ENCODE data around the gene RAB13.
A peak's percentile ranks its signal among the peaks of the same experiment; 100 is the strongest.
"Not testable (repeated sequence)": the region's sequence is repeated elsewhere in the genome, so short reads cannot be mapped to it uniquely, and the experiment has no call there.

Gene RAB13

DNA sequence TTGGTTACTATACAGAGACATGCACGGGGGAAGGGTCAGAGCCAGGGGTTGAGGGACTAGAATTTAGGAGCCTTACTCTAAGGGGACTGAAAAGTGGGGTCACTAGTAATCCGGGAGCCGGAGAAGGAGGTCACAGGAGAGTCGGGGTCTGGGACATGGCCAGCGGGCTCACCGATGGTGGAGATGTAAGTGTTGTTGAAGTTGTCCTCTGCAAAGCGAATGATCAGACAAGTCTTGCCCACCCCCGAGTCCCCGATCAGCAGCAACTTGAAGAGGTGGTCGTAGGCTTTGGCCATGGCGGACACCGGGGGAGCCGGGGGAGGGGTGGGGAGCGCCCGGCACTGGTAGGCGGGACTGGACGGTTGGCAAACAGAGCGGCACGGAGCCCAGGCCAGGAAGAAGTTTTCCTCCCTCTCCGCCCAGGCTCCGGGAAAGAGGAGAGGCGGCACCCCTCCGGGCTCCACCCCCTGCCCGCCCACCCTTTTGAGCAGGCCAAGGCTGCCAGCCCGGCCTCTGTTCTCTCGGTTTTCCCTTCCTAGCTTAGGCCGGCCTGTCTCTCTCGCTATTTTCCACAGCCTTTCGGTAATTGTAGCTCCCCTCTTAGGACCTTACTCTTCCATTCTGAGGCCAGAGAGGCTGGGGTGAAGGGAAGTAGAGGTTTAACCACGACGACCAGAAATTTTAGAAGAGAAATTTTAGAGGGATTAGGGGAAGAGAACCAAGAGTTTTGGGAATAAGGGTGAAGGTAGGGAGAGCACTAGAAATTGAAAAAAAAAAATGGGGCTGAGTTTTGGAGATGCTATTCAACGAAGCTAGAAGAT, at the start of gene RAB13:
Gene RAB13, minus strand, starts transcription at position 399 of the 821 bp plus-strand sequence. Its CDS starts 103 bp downstream, at position 296.
- DNase-seq: peak in 9 of 10 donors; percentile 38 to 92 (median 59)
- intact Hi-C loops (cut with DNase I): loop anchor here (1.0 to 5.0 kb wide), 3 partner anchors 189 to 309 kb away; partner anchors contain the start of gene INTS3

DNA sequence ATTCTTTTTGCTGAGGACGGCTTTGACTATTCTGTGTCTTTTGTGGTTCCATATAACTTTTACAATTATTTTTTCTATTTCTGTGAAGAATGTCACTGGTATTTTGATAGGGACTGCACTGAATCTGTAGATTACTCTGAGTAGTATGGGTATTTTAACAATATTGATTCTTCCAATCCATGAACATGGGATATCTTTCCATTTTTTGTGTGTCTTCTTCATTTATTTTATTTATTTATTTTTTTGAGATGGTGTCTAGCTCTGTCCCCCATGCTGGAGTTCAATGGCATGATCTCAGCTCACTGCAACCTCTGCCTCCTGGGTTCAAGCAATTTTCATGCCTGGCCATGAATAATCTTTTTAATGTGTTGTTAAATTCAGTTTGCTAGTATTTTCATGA, 47.6 kb upstream of the RAB13 start:
- DNase-seq; intact Hi-C loops (cut with DNase I): not testable (repeated sequence)

DNA sequence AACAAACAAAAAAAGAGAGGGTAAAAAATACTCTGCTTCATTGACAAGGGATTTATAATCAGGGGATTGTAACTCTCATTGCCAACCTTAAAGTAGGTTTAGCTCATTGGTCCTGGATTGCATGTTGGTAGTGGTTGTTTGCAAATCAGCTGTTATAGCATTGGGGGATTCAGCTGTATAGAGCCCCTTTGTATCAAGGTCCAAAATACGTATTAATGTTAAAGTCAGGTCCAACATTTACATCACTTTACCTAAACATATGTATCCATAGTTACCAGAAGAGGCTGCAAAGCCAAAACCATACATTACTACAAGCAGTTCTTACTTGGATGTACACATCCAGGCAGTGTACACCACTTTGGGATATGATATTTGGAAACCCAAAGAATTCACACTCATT, 33.8 kb upstream of the RAB13 start:
- intact Hi-C loops (cut with DNase I): loop anchor here (10.0 kb wide), 1 partner anchor 115 kb away; no protein-coding TSS in a partner anchor
- no peak for DNase-seq

DNA sequence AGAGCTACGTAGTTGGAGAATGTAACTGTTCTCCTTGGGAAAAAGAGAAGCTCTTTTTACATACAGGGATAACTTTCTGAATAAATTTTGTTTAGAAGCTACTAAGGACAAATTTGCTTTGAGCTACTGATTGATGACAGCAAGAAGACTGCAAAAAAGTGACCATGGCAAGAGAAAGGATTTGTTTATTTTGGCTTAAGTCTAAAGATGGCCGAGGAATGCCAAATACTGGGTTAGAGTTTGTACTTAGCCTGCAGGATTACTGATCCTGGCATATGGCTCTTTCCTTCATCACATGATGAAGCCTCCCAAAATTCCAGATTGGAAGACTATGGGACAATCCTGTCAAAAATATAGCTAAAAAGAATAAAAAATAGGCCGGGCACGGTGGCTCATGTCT, 33.1 kb upstream of the RAB13 start:
- intact Hi-C loops (cut with DNase I): no loop called here
- no peak for DNase-seq

DNA sequence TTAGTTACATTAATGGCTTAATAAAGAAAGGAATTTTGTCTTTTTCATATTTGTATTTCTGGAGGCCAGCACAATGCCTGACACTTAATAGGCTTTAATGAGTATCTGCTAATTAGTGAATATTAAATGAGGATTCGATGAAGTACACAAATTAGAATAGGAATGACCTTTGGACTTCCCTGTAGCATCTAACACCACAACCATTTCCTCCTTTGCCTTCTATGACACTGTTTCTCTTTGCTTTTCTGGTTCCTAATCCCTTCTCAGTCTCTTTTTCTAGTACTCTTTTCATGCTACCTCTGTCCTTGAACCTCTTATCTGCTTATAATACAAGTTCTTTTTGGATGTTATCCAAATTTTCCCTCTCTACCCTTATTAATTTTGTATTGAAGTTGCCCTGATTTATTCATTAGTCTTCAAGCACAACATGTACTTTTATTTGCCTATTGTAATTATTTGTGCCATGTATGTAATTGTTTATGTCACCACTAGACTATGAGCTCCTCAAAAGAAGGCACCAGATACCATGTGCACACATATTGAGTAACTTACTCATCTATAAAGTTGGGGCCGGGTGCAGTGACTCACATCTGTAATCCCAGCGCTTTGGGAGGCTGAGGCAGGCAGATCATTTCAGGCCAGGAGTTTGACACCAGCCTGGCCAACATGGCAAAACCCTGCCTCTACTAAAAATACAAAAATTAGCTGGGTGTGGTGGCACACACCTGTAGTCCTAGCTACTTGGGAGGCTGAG, 28.2 kb upstream of the RAB13 start:
- intact Hi-C loops (cut with DNase I): no loop called here
- no peak for DNase-seq

DNA sequence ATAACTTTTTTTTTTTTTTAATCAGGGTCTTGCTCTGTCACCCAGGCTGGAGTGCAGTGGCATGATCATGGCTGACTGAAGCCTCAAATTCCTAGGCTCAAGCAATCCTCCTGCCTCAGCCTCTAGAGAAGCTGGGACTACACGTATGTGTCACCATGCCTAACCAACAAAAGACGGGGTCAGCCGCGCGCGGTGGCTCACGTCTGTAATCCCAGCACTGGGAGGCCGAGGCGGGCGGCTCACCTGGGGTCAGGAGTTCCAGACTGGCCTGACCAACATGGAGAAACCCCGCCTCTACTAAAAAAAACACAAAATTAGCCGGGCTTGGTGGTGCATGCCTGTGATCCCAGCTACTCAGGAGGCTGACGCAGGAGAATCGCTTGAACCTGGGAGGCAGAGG, 26.4 kb upstream of the RAB13 start:
- intact Hi-C loops (cut with DNase I); DNase-seq: not testable (repeated sequence)

DNA sequence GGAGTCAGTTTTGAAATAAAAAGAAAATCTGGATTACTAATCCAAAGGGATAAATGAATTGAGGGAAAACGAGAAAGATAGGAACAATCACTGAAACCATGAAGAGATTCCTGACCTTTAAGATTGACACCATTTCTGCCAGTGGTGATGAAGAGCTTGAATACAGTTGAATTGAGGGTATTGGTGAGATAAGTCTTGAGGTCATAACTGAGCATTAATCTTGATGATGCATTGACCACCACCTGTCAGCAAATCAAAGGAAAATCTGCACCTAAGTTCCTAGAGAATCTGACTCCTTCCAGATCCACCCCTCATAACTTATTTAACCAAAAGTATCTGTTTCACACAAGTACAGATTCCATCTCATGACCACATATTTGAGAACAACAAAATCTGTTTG, 26.0 kb upstream of the RAB13 start:
- intact Hi-C loops (cut with DNase I): no loop called here

DNA sequence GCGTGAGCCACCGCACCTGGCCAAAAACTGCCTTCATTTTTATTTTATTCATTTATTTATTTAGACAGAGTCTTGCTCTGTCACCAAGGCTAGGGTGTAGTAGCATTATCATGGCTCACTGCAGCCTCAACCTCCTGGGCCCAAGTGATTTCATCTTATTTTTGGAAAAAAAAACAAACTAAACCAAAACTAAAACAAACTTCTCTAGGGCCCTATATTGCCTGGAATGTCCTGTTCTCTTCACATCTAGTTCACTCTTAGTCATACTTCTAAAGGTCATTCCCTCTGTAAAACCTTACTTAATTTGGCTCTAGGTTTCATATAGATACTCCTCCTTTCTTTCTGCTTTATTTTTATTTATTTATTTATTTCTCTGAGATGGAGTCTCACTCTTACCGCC, 20.0 kb upstream of the RAB13 start:
- DNase-seq: no peak
- intact Hi-C loops (cut with DNase I): no loop called here

More for the DNA sequence above, 26.0 kb upstream of the RAB13 start:
- DNase-seq: no peak

DNA sequence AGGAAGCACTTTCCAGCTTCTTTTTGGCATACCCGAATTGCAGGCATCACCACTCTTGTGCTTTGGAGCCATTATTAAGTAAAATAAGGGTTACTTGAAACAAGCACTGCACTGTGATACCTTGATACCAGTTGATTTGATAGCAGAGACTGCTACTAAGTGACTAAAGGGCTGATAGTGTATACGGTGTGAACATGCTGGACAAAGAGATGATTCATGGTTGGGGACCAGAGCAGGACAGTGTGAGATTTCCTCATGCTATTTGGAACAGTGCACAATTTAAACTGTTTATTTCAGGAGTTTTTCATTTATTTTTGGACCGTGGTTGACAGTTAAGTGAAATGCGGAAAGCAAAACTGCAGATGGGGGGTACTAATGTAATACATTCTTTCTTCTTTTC, 14.3 kb upstream of the RAB13 start:
- DNase-seq: no peak
- intact Hi-C loops (cut with DNase I): no loop called here

DNA sequence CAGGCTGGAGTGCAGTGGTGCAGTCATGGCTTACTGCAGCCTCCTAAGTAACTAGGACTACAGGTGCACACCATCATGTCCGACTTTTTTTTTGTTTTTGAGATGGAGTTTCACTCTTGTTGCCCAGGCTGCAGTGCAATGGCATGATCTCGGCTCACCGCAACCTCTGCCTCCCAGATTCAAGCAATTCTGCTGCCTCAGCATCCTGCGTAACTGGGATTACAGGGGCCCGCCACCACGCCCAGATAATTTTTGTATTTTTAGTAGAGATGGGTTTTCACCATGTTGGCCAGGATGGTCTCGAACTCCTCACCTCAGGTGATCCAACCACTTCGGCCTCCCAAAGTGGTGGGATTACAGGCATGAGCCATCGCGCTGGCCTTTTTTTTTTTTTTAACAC, 10.7 kb upstream of the RAB13 start:
- DNase-seq; intact Hi-C loops (cut with DNase I): not testable (repeated sequence)

DNA sequence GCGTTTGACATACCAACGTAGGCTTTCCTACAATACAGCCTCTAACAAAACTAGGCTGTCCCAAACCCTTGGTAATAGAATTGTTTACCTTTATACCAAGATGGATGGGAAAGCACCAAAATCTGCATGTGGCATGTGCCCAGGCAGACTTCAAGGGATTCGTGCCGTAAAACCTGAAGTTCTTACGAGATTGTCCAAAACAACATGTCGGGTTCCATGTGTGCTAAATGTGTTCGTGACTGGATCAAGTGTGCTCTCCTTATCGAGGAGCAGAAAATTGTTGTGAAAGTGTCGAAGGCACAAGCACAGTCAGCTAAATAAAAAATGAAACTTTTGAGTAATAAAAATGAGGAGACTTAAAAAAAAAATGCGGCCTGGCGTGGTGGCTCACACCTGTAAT, 9.5 kb upstream of the RAB13 start:
- intact Hi-C loops (cut with DNase I): no loop called here
- DNase-seq: no peak

DNA sequence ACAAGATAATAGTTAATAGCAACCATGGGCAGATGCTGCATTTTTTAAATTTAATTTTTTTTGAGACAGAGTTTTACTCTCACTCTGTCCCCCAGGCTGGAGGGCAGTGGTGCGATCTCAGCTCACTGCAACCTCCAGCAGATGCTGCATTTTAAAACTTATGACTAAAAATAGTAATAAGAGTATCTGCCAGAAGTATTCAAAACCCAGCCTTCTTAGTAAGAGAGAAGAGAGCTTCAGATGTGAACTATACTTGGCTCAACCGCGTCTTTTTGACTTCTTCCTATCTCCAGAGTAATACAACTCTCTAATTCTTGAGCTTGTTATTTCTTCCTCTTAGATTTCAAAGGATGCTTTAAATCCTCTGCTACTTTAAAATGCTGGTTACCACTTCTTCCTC, 9.1 kb upstream of the RAB13 start:
- intact Hi-C loops (cut with DNase I): no loop called here

DNA sequence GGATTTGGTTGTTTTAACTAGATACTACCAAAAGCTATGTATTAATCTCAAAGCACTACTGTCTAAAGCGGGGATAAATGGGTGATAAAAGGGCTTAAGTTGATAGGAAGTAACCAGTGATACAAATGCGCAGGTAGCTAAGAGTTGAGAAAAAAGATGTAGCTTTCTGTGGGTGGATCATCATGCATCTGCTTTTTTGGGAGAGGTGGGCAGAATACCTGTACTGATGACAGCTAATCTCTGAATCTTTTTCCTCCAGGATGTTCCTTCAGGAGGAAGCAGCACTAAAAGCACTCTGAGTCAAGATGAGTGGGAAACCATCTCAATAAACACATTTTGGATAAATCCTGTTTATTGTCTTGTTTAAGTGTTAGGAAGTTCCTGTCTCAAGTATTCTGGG, 5.7 kb upstream of the RAB13 start:
- intact Hi-C loops (cut with DNase I): no loop called here
- no peak for DNase-seq

More for the DNA sequence above, 9.1 kb upstream of the RAB13 start:
- DNase-seq: no peak

DNA sequence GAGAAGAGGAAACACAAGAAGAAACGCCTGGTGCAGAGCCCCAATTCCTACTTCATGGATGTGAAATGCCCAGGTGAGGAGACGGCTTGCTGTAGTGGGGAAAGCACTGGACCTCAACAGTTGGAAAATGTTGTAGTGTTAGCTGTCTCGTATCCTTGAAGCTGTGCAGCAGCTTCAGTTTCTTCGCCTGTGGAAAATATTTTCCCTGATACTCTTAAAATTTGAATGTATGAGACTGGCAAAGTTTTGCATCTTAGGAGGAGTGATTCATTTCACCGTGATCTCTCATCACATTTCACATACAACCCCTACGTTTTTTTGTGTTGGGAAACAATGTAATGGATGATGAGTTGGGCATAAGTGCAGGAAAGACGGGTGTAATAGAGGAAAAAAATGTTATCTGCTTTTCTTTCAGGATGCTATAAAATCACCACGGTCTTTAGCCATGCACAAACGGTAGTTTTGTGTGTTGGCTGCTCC, 5.1 kb upstream of the RAB13 start:
- no peak for DNase-seq
- intact Hi-C loops (cut with DNase I): no loop called here

DNA sequence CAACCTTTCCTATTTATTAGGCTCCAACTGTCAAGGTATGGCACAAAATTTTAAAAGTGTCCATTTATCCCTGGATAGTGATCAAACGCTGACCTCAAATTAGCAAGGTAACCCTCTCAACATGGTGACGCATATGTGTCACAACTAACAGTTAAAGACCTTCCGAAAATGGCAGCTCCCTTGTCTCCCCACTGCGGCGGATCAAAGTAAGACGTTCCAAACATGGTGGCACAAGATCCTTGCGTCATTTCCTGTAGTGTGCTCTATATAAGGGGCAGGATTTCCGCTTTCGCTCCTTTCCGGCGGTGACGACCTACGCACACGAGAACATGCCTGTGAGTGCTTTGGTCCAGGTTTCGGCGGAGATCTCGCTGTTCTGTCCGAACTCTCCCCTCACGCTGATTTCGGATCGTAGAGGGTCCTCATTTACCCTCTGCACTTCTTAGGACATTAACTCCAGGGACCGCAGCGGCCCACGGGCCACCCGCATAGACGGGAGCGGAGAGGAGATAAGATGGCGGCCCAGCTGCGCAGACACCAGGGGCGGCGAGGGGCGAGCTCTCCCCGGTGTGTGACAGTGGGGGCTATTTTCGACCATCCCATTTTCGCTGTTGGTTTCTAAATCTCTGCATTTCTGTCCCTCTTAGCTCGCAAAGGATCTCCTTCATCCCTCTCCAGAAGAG, 4.5 kb upstream of the RAB13 start, which contains the start of gene RPS27:
Gene RPS27, plus strand, starts transcription at position 295 of the 683 bp plus-strand sequence. Its CDS starts 35 bp downstream, at position 330.
- intact Hi-C loops (cut with DNase I): no loop called here
- DNase-seq: peak; percentile 76 to 98 (median 85)

DNA sequence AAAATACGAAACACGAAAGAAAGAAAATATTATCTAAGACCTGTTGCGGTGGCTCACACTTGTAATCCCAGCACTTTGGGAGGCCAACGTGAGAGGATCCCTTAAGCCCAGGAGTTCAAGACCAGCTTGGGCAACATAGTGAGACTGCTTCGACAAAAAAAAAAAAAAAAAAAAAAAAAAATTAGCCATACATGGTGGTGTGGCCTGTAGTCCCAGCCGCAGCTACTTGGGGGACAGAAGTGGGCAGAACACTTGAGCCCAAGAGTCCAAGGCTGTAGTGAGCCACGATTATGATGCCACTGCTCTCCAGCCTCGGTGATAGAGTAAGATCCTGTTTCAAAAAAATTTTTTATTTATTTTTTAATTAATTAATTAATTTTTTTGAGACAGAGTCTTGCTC, 1.5 kb upstream of the RAB13 start:
- DNase-seq: peak in 2 of 10 donors; percentile 12 to 14
- intact Hi-C loops (cut with DNase I): loop anchor here (5.0 kb wide), 1 partner anchor 260 kb away; the partner anchor contains the start of gene INTS3

DNA sequence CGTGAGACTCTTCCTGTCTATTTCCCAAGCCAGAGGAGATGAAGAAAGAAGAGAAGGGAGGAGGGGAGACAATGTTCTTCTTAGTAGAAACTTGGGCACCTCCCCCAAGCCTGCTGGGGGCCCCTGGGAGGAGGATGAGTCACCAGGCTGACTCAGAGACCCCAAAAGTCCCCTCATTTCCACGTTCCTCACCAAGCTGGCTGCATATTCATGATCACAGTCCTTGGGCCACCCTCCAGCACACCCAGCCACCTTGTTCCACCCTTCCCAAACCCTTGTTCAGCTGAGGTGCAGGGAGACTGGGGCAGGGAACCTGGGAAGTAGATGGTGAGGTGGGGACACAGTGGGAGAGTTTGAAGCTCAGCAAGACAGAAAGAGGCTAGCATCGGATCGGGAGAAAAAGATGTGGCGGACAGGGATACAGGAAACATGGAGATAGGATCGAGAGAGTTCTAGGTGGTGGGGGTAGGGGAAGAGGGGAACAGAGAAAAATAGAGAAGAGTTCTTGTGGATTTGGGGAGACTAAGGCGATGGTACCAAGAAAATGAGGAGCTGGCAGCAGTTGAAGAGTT, 712 bp downstream of the RAB13 start:
- intact Hi-C loops (cut with DNase I): loop anchor here (5.0 kb wide), 1 partner anchor 258 kb away; the partner anchor contains the start of gene INTS3
- no peak for DNase-seq

DNA sequence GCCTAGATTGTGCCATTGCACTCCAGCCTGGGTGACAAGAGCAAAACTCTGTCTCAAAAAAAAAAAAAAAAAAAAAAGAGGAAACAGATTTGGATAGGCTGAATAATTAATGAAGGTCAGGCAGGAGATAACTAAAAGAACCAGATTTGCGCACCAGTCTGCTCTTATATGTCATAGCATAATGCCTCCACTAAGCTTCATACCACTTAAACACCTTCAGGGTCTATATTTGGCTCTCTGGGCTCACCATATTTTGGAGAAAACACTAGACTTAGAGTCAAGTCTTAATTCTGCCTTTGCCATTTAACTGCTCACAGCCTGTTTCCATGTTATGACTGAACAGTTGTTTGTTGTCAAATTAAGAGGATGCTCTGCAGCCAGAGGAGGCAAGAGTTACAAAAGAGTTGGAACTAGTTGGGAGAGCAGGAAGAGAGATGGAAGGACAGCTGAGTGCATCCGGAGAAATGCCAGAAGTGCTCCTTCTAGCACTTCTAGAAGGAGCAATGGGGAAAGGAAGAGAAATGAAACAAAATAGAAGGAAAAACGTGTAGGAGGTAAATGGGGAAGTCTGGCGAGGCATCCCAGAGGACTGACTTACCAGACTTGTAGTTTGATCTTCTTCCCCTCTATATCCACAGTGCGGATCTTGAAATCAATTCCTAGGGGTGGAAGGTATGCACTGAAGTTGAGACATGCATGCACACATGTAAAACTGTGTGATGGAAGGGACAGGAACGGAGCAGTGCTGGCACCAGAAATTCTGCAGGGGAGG, 1.8 kb downstream of the RAB13 start:
- intact Hi-C loops (cut with DNase I): no loop called here
- no peak for DNase-seq

DNA sequence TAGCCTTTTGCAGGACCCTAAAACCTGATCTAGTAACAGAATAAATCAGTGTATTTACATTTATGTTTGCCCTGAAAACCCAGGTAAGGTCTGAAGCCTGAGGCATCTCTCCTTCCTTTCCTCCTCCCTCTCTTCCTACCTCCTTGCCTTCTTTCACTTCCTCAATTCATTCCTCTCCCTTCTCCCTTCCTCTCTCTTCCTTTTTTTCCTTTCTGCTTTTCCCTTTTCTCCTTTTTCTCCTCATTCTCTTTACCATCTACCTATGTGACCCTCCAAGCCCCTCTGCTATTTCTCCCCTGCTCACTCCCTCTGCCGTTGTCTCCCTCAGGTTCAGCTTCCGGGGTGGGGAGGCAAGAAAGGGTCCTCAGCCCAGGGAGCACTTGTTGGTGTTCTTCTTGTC, 4.4 kb downstream of the RAB13 start:
- intact Hi-C loops (cut with DNase I): not testable (repeated sequence)
- peak in 2 of 10 donors; percentile 17 to 33 for DNase-seq

All from posterior cingulate gyrus (tissue), 11 donors.